Measurements from ENCODE around the gene KIRREL1.

GRCh38 chr1:158046715-158047510, 53.5 kb downstream of the KIRREL1 start:
- TF ChIP-seq CTCF (IDR thresholded peaks at IDR 0.05) (no peak), POLR2A (IDR thresholded peaks at IDR 0.05) (no peak)
